ENCODE data around the gene ROBO1. TPM values are rescaled to one million over a fixed set of nuclear protein-coding genes. Genes with fewer than 3 reads are reported as not detected.

Gene ROBO1
- total and polyA plus RNA-seq, 2 of the 13 experiments (the other 11 are each of a cell fraction or from before 2014, with no cell fraction given) = 52.2 to 71.0 TPM

DNA sequence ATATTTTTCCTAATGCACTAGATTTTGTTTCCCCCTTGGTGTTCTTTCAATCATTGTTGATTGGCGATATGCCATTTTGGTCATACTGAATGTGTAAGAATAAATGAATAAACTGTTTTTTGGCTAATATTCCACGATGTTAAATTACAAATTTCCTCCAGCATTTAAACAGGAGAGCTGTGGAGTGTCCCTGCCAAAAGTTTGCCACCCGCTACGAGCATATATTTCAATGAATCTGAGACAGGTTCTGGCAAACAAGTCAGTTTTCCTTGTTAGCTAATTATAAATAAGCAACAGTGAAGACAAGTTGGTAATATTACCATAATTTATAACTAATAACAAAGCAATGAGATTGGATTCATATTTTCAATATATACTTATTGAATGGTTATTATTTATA lies 777.6 kb downstream of the ROBO1 start:
- Histone ChIP-seq H3K9me3 (ENCODE audit: low read length) (no peaks in the 10 kb centered on the region), H3K79me2 (ENCODE audit: insufficient read depth, low read length) (peaks cover 98% of the 10 kb centered on the region), H4K20me1 (ENCODE audit: insufficient read depth, low read length) (no peaks in the 10 kb centered on the region), H3K36me3 (replicated peaks in 1 of 2; ENCODE audit: control insufficient read depth in 1 of 2, insufficient read depth in 2 of 2, low read length in 2 of 2) (no peaks in the 10 kb centered on the region), H3K27ac (ENCODE audit: extremely low read length, insufficient read depth, low read length) (no peak overlapping the region), H3K4me2 (ENCODE audit: low read depth, low read length) (no peak overlapping the region), H3K27me3 (ENCODE audit: control insufficient read depth in 1 of 2, insufficient read depth in 2 of 2, low read length in 2 of 2) (no peaks in the 10 kb centered on the region), H3K9ac (ENCODE audit: insufficient read depth, low read depth, low read length) (no peak overlapping the region), H2AFZ (ENCODE audit: low read length) (no peak overlapping the region), H3K4me3 (replicated peaks in 1 of 3; ENCODE audit: insufficient read depth in 1 of 3, low read depth in 2 of 3, low read length in 3 of 3) (no peak overlapping the region), H3K4me1 (ENCODE audit: insufficient read depth, low read length) (peaks cover 78% of the 10 kb centered on the region)
- CTCF ChIA-PET (ENCODE audit: low intra/inter-chr PET ratio, low total read pairs) = no interaction called here
- ATAC-seq (no peak), DNase-seq (ENCODE audit: low spot score) (no peak), FAIRE-seq (no peak)
- TF ChIP-seq ZNF839 (CRISPR knock-in tag; IDR thresholded peaks at IDR 0.05; ENCODE audit: borderline replicate concordance) (no peak), ZNF331 (CRISPR knock-in tag; IDR thresholded peaks at IDR 0.05) (no peak), TBP (CRISPR knock-in tag; IDR thresholded peaks at IDR 0.05) (no peak), HNRNPH1 (optimal IDR thresholded peaks at IDR 0.05; ENCODE audit: low read depth, low read length) (no peak), YEATS2 (CRISPR knock-in tag; IDR thresholded peaks at IDR 0.05; ENCODE audit: borderline replicate concordance) (no peak), THAP11 (CRISPR knock-in tag; IDR thresholded peaks at IDR 0.05) (no peak), ZNF775 (CRISPR knock-in tag; IDR thresholded peaks at IDR 0.05; ENCODE audit: borderline replicate concordance) (no peak), KDM4B (CRISPR knock-in tag; IDR thresholded peaks at IDR 0.05) (no peak), ZFAT (CRISPR knock-in tag; conservative IDR thresholded peaks at IDR 0.05) (no peak), ZNF75D (CRISPR knock-in tag; IDR thresholded peaks at IDR 0.05; ENCODE audit: borderline replicate concordance) (no peak), HNF1A (IDR thresholded peaks at IDR 0.05; ENCODE audit: low read depth) (no peak), HNF1A (CRISPR knock-in tag; IDR thresholded peaks at IDR 0.05; ENCODE audit: borderline replicate concordance) (no peak)
- TF ChIP-seq, protein P1, sequence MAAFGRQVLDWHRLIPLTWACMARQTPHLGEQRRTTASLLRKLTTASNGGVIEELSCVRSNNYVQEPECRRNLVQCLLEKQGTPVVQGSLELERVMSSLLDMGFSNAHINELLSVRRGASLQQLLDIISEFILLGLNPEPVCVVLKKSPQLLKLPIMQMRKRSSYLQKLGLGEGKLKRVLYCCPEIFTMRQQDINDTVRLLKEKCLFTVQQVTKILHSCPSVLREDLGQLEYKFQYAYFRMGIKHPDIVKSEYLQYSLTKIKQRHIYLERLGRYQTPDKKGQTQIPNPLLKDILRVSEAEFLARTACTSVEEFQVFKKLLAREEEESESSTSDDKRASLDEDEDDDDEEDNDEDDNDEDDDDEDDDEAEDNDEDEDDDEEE (CRISPR knock-in tag; IDR thresholded peaks at IDR 0.05) = no peak
- in situ Hi-C loops (cut with HindIII; ENCODE audit: extremely low pct_ligation_motif_present, low pct_unique_long_range_greater_than_20kb) = no loop called here
- intact Hi-C loops (cut with micrococcal nuclease; ENCODE audit: unreplicated experiment) = loop anchor here (5.0 to 10.0 kb wide), 2 partner anchors 158 to 255 kb away; no protein-coding TSS in a partner anchor
- POLR2A ChIA-PET = interaction anchor here (0.6 kb wide), 1 partner anchor 70 kb away, joined by 3 read pairs; no protein-coding TSS in a partner anchor
- BruUV-seq (replicated peaks) = no TSS peak
- WGBS (ENCODE audit: low lambda C conversion rate) = 95% methylated on average over 4 of the region's 4 CpGs
